ENCODE data around the gene SPATS2.

SPATS2 gene

DNA sequence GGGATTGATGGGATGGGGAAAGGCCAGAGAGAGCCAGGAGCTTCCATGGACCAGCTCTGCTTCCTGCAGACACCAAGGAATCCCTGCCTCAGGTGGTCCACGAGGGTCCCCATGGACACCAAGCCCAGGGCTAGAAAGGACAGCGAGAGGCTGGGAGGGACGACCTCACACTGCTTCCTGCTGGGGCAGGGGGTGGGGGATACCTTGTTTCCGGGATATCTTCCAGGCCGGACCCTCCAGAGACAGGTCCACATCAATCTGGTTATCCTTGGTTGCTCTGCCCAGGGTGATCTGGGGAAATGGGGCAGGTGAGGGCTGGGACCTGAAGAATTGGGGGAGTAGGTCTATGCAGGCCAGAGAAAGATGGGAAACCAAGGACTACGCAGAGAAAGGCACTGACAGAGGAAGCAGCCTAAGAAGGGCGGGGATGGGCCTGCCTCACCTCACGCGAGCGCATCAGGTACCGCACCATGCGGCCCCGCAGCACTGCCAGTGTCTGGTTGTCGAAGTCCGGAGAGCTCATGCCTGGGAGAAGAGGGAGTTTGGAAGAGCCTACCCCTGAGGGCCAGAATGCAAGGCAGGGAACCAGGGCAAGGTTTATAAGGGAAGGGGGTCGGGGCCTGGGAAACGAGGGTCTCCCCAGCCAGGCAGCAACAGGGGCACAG is 191.9 kb downstream of the SPATS2 start:
- no peak for DNase-seq

DNA sequence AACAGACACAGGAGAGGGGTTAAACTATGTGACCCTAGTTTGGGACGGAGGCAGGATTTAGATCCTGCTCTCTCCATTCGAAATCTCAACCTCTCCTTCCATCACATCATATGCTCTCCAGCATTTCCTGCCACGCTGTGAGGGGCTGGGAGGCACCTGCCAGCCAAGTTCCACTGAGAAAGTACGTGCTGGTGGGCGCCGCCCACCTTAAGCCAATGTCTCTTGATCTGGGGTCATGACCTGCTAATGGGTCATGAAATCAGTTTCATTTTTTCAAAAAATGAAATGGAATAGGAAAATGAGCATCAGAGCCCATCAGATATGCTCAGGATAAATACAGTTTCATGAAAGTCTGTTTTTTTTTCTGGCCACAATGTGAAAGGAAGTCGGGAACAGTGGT is 193.4 kb downstream of the SPATS2 start:
- DNase-seq, result no peak

DNA sequence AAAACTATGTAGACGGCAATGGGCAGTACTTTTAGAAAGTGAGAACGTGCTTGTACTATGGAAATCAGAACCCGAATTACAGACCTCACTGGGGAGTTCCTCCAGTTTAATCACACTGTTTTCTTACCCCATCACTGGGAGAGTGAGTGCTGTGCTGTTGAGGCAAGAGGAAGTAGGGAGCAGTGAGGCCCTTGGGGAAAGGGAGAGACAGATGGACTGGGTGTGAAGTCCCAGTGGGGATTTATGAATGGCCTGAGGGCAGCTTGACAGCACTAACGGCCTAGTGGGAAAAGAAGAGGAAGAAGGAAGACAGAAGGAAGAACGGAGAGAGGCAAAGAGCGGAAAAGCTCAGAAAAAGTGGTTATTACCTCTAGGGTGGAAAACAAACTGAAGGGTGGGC is 195.0 kb downstream of the SPATS2 start:
- no peak for DNase-seq

DNA sequence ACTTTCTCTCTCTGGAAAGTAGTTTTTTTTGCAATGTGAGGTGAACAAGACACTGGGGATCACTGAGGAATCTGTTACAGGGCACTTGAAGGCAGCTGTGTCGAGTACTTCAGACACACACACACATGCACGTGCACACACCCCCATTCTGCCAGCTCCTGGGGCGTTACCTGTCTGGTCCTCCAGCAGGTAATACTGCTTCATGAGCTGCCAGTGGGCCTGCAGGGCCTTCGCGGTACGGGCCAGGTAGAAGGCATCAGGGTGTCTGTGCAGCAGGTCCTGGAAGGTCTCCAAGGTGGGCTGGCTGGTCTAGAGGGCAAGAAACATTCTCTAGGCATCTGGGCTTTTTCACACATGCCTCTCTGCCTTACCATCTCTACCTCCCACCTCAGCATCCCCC is 195.6 kb downstream of the SPATS2 start:
- DNase-seq, result no peak

DNA sequence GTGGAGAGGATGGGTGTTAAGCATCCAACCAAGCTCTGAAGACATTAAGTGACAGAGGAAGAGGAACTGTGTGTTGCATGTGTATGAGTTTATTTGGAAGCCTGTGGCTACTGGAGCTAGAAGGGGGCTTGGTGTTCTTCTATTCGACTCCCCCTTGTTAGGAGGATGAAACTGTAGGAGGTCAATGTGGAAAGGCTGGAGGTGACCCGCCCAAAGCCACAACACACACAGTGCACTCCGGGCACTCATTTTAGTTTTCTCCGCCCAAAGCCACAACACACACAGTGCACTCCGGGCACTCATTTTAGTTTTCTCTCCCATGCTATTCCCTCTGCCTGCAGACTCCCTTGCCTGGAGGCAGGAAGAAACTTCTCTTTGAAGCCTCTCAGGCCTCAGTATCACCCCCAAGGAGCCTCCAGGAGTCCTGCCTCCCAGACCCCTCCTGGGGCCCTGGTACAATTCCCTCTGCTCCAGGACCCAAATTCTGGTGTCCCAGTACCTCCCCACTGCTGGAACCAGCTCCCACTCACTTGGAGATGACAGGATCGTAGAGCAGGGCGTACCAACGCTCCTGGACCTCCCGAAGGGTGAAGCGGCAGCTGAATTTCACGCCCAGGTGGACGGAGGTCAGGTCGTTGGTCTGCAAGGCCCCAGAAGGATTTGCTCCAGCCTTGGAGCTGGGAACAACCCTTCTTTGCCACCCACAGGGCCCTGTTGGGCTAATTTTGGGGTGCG is 196.9 kb downstream of the SPATS2 start:
- DNase-seq, result no peak

DNA sequence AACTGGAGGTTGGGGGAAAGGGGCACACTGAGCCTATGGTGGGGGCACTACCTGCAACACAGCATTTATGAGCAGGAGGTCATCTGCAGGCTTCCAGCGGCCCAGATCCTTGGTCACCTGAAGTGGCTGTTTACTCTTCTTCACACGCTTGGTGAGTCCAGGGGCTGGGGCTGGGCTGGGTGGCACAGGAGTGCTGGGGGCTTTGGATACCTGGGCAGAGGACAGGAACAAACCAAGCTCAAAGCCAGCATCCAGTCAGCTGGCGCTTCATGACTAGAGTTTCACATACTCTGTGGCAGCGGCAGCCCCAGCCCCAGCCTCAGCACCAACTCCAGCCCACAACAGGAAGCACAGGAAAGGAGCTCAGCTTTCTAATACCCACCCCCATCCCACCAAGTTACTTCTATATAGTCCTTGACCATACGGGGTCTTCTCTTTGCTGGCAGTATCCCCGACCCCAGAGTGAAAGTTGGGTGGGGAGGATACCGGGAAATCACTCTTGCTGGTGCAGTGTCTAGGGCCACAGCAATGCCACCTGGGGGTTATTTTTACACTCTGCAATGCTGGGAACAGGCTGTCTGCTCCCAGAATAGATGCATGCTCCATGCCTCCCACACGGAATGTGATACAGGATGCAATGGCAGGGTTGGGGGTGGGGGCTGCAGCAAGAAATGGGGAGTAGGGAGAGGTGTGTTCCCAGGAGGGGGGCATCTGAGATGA is 197.6 kb downstream of the SPATS2 start:
- no peak for DNase-seq

DNA sequence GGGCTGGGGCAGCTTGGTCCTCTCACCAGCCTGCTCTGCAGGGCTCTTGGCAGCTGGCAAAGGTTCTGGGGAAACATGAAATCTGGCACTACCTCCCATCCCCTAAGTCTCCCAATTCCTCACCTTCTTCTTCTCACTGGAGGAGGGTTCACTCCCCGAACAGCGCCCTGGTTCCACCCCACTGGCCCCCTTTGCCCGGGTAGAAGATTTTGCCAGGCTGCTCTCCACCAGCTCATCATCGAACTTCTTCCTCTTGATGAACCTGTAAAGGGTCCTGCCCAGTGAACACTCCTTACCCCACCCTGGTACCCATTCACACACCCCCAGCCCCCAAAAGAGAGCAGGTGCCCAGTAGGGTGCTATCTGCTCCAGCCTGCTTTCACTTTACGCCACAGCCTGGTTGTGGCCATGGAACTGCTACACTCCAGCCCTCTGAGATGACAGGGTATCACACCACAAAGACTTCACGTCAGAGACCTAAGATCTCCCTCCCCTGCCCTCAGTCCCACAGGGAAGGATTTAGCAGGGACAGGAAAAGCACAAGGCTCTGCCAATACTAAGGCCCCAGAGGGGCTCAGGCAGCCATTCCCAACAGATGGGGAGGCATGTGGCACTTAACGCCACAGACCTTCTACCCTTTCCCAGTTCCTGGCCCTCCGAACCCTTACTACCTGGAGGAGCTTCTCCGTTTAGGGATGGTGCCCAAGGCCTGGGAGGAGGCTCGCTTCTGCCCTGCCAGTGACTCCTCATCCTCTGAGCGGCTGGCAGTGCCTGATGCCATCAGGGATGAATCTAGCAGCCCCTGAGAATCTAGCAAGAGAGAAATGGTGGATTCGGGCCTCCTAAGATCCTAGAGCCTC is 198.4 kb downstream of the SPATS2 start:
- no peak for DNase-seq

DNA sequence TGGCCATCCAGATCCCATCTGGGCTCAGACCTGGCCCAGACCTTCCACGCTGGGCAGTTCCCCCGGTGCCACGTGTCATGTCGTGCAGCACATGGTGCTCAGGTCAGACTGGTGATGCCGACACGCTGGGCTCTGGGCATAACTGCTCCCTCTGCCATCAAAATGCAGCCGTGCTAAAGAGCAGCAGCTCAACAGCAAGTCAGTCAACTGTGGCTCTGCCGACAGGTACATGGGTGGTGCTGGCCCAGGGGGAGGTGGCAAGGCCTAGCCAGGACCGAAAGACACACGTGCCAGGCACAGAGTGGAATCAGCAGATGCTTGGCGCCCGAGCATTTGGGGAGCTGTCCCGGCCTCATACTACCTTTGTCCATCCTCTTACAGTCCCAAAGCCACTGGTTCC is 199.1 kb downstream of the SPATS2 start:
- no peak for DNase-seq

DNA sequence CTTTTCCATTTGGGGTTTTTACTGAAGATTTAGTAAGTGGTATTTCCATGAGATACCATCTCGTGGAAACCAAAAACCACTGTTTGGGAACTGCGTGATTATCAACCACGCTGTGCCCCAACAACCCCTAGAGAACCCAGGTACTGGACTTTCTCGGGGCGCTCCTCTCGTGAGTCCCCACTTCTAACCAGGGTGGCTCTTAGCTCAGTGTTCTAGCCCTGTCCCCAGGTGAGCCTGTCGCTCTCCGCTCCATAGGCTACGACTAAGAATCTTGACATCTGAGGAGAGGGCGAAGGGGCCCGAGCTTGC is 200.0 kb downstream of the SPATS2 start:
- no peak for DNase-seq

DNA sequence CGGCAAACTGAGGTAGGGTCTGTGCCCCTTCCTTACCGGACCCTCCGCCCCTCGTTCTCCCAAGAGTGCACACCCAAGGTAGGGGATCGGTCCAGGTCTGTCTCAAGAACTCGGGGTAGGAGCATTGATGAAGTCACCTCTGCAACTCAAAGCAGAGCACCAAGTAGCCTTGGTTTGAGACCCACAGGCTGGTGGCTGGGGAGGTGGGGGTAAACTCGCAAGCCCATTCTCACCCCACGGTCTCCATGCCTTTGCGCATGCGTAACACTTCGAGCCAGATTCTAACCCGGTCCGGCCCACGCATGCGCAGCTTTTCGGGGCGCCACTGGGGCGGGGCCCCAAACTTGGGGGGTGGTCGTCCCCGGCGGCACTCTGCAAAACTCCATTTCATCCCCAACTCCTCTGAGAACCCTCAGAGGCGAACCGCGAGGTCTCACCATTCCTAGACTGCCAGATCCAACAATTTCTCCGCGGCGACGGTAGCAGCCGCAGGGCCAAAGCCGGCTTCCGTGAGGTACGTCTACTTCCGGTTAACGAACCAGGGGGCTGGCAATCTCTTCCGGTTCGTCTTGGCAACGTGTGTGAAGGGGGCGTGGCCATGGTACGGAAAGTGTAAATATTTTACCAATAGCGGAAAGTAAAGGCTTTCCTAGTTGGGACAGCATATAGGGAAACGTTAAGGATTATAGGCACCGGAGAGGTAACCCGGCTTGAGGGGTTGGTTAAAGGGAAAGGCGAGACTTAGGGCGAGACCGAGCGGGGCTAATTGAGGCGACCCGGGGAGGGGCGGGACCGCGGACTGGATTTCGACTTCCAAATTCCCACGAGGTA is 200.6 kb downstream of the SPATS2 start, which contains the start of gene MCRS1:
Gene MCRS1 (minus strand): TSS at position 532 of the 831 bp plus-strand sequence. CDS start 1,411 bp downstream, outside the sequence.
- DNase-seq, result peak; percentile 94

DNA sequence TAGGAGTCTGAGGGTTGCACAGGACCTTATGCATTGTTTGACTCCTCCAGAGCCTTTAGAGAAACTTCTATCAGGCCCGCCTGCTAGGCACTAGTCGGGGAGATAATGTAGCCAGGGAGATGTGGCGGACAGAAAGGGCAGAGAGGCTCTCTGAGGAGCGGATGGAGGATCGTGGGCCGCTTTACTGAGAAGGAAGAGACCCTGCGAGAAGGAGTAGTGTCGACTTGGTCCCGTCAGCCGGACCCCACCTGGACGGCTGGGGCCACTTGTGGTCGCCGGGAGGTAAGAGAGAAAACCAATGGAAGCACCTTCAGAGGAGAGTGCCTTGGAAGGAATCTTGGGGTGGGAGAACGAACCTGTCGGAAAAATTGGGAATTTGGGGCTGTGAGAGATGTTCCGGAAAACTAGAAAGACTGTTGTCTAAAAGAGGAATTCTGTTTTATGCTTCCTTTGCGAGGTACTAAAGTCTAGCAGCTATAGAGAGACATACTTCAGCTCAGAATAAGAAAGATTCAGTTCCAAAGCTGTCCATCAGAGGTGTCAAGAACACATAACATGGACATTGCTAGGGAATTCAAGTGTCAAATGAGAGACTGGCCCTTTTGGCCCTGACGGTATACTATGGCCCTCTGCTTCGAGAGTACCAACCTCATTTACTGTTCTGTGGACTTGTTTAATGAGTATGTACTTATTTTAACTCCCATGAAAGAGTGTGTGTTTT is 201.3 kb downstream of the SPATS2 start:
- peak; percentile 61 for DNase-seq

Measured in OCI-M1 (cell line).